Esophagus squamous epithelium (tissue), 4 donors: ENCODE measurements around the gene RNU7-1.

Source experiments
- POLR2A ChIP-seq, 4 donors: fragments of 450-650 bp; IDR thresholded peaks; one replicate each; pipeline ENCODE4 v1.6.1; 2017; ENCODE audit warnings: antibody characterized with exemption in 4 of 4, mild to moderate bottlenecking in 4 of 4, moderate library complexity in 3 of 4
- TF ChIP-seq, protein P1 (sequence below), 6 experiments: fragments of 450-650 bp in 4 of 6; fragments of 200-600 bp in 2 of 6; sonication (generic) in 2 of 6; IDR thresholded peaks; one replicate each; pipeline ENCODE4 v1.5.1; 2016 to 2019; ENCODE audit warnings: antibody characterized with exemption in 6 of 6, mild to moderate bottlenecking in 4 of 6, moderate library complexity in 4 of 6

DNA sequence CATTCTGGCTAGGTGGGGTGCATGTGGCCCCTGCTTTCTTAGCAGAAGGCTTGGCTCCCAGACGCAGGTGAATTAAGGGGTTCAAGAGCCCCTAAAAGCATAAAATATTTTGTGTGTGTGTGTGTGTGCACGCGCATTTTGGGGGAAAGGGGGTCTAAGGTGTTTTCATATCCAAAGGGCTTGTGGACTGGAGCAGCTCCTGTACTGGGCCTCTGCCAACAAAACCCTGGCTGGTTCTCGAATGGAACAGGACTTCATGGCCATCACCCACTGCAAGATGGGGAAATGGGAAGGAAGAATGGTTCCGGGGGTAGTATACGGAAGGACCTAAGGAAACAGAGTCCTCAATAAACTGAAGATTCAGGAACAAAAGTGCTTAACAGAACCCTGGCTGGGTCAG, 19.8 kb upstream of the RNU7-1 start:
- no peak for TF ChIP-seq POLR2A (IDR thresholded peaks at IDR 0.05)
- TF ChIP-seq, protein P1, sequence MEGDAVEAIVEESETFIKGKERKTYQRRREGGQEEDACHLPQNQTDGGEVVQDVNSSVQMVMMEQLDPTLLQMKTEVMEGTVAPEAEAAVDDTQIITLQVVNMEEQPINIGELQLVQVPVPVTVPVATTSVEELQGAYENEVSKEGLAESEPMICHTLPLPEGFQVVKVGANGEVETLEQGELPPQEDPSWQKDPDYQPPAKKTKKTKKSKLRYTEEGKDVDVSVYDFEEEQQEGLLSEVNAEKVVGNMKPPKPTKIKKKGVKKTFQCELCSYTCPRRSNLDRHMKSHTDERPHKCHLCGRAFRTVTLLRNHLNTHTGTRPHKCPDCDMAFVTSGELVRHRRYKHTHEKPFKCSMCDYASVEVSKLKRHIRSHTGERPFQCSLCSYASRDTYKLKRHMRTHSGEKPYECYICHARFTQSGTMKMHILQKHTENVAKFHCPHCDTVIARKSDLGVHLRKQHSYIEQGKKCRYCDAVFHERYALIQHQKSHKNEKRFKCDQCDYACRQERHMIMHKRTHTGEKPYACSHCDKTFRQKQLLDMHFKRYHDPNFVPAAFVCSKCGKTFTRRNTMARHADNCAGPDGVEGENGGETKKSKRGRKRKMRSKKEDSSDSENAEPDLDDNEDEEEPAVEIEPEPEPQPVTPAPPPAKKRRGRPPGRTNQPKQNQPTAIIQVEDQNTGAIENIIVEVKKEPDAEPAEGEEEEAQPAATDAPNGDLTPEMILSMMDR (IDR thresholded peaks at IDR 0.05) = no peak
